ENCODE measurements around the gene CNP. TPM values are rescaled to one million over a fixed set of nuclear protein-coding genes. Genes with fewer than 3 reads are reported as not detected.
A peak's percentile ranks its signal among the peaks of the same experiment; 100 is the strongest.
"Not testable (repeated sequence)": the region's sequence is repeated elsewhere in the genome, so short reads cannot be mapped to it uniquely, and the experiment has no call there.

CNP gene
- total RNA-seq, 1 donor from 2014 or later, result 45.2 TPM

DNA sequence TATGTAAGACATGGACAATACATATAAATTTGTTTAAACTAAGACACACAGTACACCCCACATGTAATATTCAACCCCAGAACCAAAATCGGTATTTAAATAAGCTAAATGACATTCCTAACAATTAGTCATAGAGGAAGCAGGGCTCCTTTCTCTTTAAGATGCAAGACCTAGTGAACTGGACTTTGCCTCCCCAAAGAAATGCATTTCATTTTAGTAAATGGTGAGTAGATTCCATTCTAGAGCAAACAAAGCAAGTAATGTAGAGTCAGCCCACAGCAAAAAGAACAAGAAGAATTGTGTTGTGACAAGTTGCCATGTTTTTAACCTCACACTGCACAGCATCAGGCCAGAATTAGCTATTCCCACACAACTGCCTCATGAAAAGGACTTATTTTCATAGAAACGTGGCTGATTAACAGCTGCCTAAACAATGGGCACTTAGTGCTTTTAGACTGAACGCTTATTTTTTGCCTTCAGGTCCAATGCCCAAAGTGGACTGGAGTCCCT is 36.3 kb downstream of the CNP start:
- DNase-seq, result no peak

DNA sequence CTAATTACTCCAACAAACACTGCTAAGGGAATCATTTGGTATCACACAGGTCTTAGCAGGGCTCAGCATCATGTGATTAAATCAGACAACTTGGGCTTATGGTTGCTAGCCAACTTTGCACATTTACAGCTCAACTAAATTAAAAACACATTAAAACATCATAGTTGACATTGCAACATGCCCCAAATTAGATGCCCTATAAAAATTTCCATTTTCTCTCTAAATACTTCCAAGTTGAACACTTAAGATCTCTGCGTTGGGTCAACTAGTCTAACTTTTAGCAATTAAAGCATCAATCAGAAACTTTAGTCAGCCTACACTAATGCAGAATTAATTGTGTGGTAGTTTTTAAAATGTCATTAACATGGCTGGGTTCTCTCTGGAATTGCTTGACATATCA is 38.6 kb downstream of the CNP start:
- DNase-seq, result no peak

DNA sequence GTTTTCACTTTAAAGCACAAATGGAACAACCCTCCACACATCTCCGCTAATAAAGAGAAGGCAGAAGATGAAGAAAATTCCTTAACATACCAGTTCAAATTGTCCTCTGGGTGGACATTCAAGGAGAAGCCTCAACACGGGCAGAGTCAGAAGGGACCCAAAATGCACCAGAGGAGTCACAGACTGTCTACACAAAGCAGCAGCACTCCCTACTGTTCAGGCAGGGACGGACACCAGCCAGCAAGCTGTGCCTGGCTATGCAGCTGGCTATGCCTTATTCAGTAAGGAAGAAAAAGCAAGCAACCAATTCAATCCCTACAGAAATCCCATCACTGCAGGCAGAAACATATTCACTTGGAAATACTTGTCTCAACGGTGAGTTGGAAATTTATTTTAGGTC is 42.6 kb downstream of the CNP start:
- DNase-seq, result no peak

GRCh38 chr17:42010266-42010680 is 43.7 kb downstream of the CNP start:
- not testable (repeated sequence) for DNase-seq

DNA sequence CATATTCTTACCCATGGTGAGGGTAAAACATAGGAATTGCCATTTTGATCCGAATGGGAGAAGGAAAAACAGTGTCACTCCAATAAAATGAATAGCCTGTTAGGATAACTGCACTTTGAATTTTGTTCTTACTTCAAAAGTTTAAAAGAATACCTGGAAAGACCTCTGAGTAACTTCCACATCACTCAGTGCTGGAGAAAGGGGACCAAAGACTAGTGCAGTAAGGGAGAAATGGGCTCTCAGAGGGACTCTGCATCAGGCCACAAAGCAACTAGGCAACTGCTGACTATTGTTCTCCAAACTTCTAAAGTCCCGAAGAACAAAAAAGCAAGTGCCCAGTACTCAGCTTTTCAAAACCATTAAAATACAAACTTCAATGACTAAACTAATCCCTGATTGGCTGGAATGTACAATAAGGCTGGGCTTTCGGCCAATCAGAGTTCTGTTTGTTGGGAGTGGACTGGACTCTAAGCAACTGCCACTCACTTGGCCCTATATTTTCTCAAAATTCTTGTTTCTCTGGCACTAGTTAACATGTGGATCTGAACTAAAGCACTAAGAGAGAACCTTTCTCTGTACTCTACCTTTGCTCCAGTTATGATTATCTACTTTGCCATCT is 44.4 kb downstream of the CNP start:
- DNase-seq, result no peak

- not testable (repeated sequence) for DNase-seq
Observed at GRCh38 chr17:42012363-42012762, 45.8 kb downstream of the CNP start.

DNA sequence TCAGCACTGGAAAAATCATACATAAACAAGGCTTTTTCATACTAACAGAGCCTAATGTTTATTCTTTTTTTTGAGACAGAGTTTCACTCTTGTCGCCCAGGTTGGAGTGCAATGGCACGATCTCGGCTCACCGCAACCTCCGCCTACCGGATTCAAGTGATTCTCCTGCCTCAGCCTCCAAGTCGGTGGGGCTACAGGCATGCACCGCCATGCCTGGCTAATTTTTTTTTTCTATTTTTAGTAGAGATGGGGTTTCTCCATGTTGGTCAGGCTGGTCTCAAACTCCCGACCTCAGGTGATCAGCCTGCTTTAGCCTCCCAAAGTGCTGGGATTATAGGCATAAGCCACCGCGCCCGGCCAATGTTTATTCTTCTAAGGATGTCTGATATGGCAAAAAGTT is 47.1 kb downstream of the CNP start:
- not testable (repeated sequence) for DNase-seq

GRCh38 chr17:42016411-42016831 is 49.8 kb downstream of the CNP start:
- DNase-seq, result no peak

GRCh38 chr17:42016941-42017865 is 50.6 kb downstream of the CNP start, which contains the start of gene DNAJC7:
Gene DNAJC7, minus strand, starts transcription at chr17:42017439. Its CDS starts 23 bp downstream, at chr17:42017416.
- DNase-seq, result peak; percentile 97

- no peak for DNase-seq
Observed at GRCh38 chr17:42017866-42018200, 51.2 kb downstream of the CNP start.

- DNase-seq, result no peak
Observed at GRCh38 chr17:42018339-42018738, 51.7 kb downstream of the CNP start.

- DNase-seq, result no peak
Observed at GRCh38 chr17:42018988-42019387, 52.4 kb downstream of the CNP start.

GRCh38 chr17:42019509-42020404 is 53.2 kb downstream of the CNP start, which contains the start of gene NKIRAS2:
Gene NKIRAS2, plus strand, starts transcription at chr17:42020090. Its CDS starts 1,488 bp downstream, at chr17:42021578.
- peak; percentile 95 for DNase-seq

GRCh38 chr17:42020845-42021244 is 54.2 kb downstream of the CNP start:
- DNase-seq, result not testable (repeated sequence)

GRCh38 chr17:42023524-42024349 is 57.1 kb downstream of the CNP start:
- no peak for DNase-seq

DNA sequence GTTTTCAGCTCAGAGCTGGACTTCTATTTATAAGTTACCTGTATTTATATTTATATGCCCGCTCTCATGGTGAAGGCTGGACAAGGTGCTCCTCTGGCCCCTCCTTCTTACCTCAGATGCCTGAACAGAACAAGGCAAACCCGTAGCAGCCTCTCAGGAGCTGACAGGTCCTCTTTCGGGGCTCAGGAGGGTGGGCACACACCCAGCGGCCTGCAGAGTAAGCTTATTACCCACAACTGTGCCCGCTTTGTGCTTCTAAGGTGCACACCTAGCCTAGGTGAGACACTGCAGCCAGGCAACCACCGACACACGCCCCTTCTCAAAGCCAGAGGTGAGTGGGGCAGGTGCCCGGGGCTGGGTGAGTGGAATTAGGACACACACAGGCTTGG is 58.6 kb downstream of the CNP start:
- DNase-seq, result no peak

- DNase-seq, result no peak
Observed at GRCh38 chr17:42025936-42026335, 59.3 kb downstream of the CNP start.

GRCh38 chr17:42026857-42027589 is 60.4 kb downstream of the CNP start:
- DNase-seq, result peak; percentile 60

All from tongue (tissue), 2 donors.